Naive B cell (primary cell): ENCODE measurements around the gene TBCC. TPM values are rescaled to one million over a fixed set of nuclear protein-coding genes. Genes with fewer than 3 reads are reported as not detected.

Experiments
- ATAC-seq, 2 donors: fragments of 150-1000 bp; cut with Tn5 transposase; 2 replicates each; pipeline ENCODE4 v1.10.0; 2021; ENCODE audit warnings: low read depth in 2 of 2, mild to moderate bottlenecking in 2 of 2, moderate library complexity in 2 of 2
- DNase-seq: peaks from one replicate; pipeline ENCODE4 v3.0.0; 2022
- H3K27ac Mint-ChIP-seq, 6 donors: one replicate each; pipeline ENCODE4 v1.8.0; 2020 to 2022; ENCODE audit warnings: mild to moderate bottlenecking in 6 of 6, mixed read lengths in 6 of 6, moderate library complexity in 5 of 6, inconsistent platforms in 2 of 6
- H3K27me3 Mint-ChIP-seq, 3 donors: one replicate each; pipeline ENCODE4 v1.8.0; 2021 to 2022; ENCODE audit warnings: mixed read lengths in 3 of 3, mild to moderate bottlenecking in 1 of 3
- H3K36me3 Mint-ChIP-seq, 2 donors: one replicate each; pipeline ENCODE4 v1.8.0; 2020 to 2022; ENCODE audit warnings: mixed read lengths in 2 of 2, inconsistent platforms in 1 of 2, mild to moderate bottlenecking in 1 of 2
- H3K4me1 Mint-ChIP-seq, 3 donors: one replicate each; pipeline ENCODE4 v1.8.0; 2020 to 2022; ENCODE audit warnings: mixed read lengths in 3 of 3, inconsistent platforms in 1 of 3, mild to moderate bottlenecking in 1 of 3, moderate library complexity in 1 of 3
- H3K4me3 Mint-ChIP-seq, 8 donors: one replicate each; pipeline ENCODE4 v1.8.0; 2020 to 2022; ENCODE audit warnings: mild to moderate bottlenecking in 8 of 8, mixed read lengths in 8 of 8, moderate library complexity in 8 of 8, inconsistent platforms in 2 of 8
- H3K9me3 Mint-ChIP-seq, 7 donors: one replicate each; pipeline ENCODE4 v1.8.0; 2020 to 2022; ENCODE audit warnings: mixed read lengths in 7 of 7, mild to moderate bottlenecking in 5 of 7, inconsistent platforms in 2 of 7, moderate library complexity in 1 of 7
- polyA plus RNA-seq, 6 donors: library from polyadenylated mRNA; unstranded; fragments of 300-500 nt; fragmentation: Illumina TruSeq; gene quantifications; one replicate each; pipeline ENCODE4 v1.2.3, GENCODE V29; 2021; ENCODE audit warnings: low read depth in 6 of 6

TBCC gene
- polyA plus RNA-seq, 6 donors from 2014 or later = 60.5 to 104 (median 71.8) TPM

- ATAC-seq (no peak), DNase-seq (no peak)
- Mint-ChIP-seq H3K27me3 (no peaks in the 10 kb centered on the region), H3K9me3 (no peaks in the 10 kb centered on the region), H3K4me1 (peaks cover 6 to 9% (median 7%) of the 10 kb centered on the region in 3 donors), H3K4me3 (peak overlapping the region in 1 of 8 donors; percentile 2), H3K27ac (peak overlapping the region in 5 of 6 donors; percentile 36 to 83 (median 53)), H3K36me3 (peaks cover 0 to 9% of the 10 kb centered on the region in 2 donors)
Measured at GRCh38 chr6:42694586-42694985, 51.3 kb downstream of the TBCC start.

Other genes starting within 250 kb of the TBCC start
- gene UBR2, start 182.1 kb downstream of the TBCC start, polyA plus RNA-seq = 10 to 100 TPM in 4 of 6 donors, 1 to 10 TPM in 1, not detected in 1; 8.2 to 16.7 (median 10.7) TPM
- under 1 TPM in 4 of 6 donors, not detected in 2; 0.13 to 0.36 (median 0.23) TPM for gene PRPH2, start 23.5 kb downstream of the TBCC start, polyA plus RNA-seq
- gene BICRAL, start 35.9 kb upstream of the TBCC start, polyA plus RNA-seq = 1 to 10 TPM; 1.8 to 4.9 (median 4.1) TPM
- gene RPL7L1, start 133.5 kb upstream of the TBCC start, polyA plus RNA-seq = 10 to 100 TPM; 26.8 to 81.7 (median 61.0) TPM
- gene PTCRA, start 169.9 kb upstream of the TBCC start, polyA plus RNA-seq = 1 to 10 TPM in 1 of 6 donors, under 1 TPM in 3, not detected in 2; 0.41 to 1.9 (median 0.68) TPM
- 100 to 1,000 TPM; 153 to 199 (median 177) TPM for gene CNPY3, start 183.4 kb upstream of the TBCC start, polyA plus RNA-seq
- 1 to 10 TPM in 1 of 6 donors, under 1 TPM in 3, not detected in 2; 0.26 to 1.1 (median 0.28) TPM for gene GNMT, start 214.7 kb upstream of the TBCC start, polyA plus RNA-seq
- 10 to 100 TPM; 10.6 to 23.5 (median 15.7) TPM for gene PEX6, start 233.1 kb upstream of the TBCC start, polyA plus RNA-seq
- gene PPP2R5D, start 238.5 kb upstream of the TBCC start, polyA plus RNA-seq = 10 to 100 TPM; 13.6 to 23.8 (median 14.5) TPM